GM12801 (cell line): ENCODE measurements around the gene TLCD5.

Source experiments
- CTCF ChIP-seq: IDR thresholded peaks from one replicate; pipeline ENCODE4 v1.5.1; 2011; ENCODE audit warnings: control low read depth; ENCODE audit not compliant: insufficient read length; ENCODE audit errors: extremely low read depth

TLCD5 gene

GRCh38 chr11:120324932-120325810 lies at the start of gene TLCD5:
Gene TLCD5 (plus strand): TSS chr11:120325299. CDS start chr11:120327442, 2,143 bp downstream.
- no peak for TF ChIP-seq CTCF

- no peak for TF ChIP-seq CTCF
Measured at GRCh38 chr11:120279502-120279901, 45.6 kb upstream of the TLCD5 start.

- TF ChIP-seq CTCF = no peak
Measured at GRCh38 chr11:120280600-120281051, 44.5 kb upstream of the TLCD5 start.

- no peak for TF ChIP-seq CTCF
Measured at GRCh38 chr11:120281143-120281795, 43.8 kb upstream of the TLCD5 start.

- TF ChIP-seq CTCF = no peak
Measured at GRCh38 chr11:120283124-120283523, 42.0 kb upstream of the TLCD5 start.

GRCh38 chr11:120284272-120284671 lies 40.8 kb upstream of the TLCD5 start:
- no peak for TF ChIP-seq CTCF

- TF ChIP-seq CTCF = no peak
Measured at GRCh38 chr11:120285256-120285655, 39.8 kb upstream of the TLCD5 start.
